Astrocyte (in vitro differentiated cells and primary cell): Measurements from ENCODE around the gene MIA2. TPM values are rescaled to one million over a fixed set of nuclear protein-coding genes. Genes with fewer than 3 reads are reported as not detected.
"Not testable (repeated sequence)": the region's sequence is repeated elsewhere in the genome, so short reads cannot be mapped to it uniquely, and the experiment has no call there.

Source experiments
- DNase-seq: peaks from one replicate; pipeline ENCODE4 v3.0.0-alpha.2; 2010; ENCODE audit warnings: low read depth
- FAIRE-seq: peaks from 2 replicates; lab custom pipeline; 2011; peaks lifted over from hg19 to GRCh38; lab: Jason Lieb, UNC
- H2AFZ ChIP-seq: 2 replicates; pipeline ENCODE4 v1.6.0; 2012; ENCODE audit warnings: low read depth, low read length, inconsistent platforms
- H3K27ac ChIP-seq: 2 replicates; pipeline ENCODE4 v1.5.1; 2011; ENCODE audit warnings: low read depth, low read length, inconsistent platforms
- H3K27me3 ChIP-seq: 2 replicates; pipeline ENCODE4 v1.6.0; 2011; ENCODE audit warnings: low read length, inconsistent platforms; ENCODE audit not compliant: insufficient read depth
- H3K36me3 ChIP-seq: 2 replicates; pipeline ENCODE4 v1.5.1; 2011; ENCODE audit warnings: low read length, inconsistent platforms; ENCODE audit not compliant: insufficient read depth
- H3K4me1 ChIP-seq: 2 replicates; pipeline ENCODE4 v1.5.1; 2011; ENCODE audit warnings: low read length, inconsistent platforms; ENCODE audit not compliant: insufficient read depth
- H3K4me2 ChIP-seq: 2 replicates; pipeline ENCODE4 v1.6.0; 2012; ENCODE audit warnings: low read length, inconsistent platforms
- H3K4me3 ChIP-seq: 2 replicates; pipeline ENCODE4 v1.5.1; 2011; ENCODE audit warnings: low read depth, mild to moderate bottlenecking, low read length, inconsistent platforms; ENCODE audit not compliant: insufficient read depth
- H3K79me2 ChIP-seq: 2 replicates; pipeline ENCODE4 v1.6.0; 2012; ENCODE audit warnings: mild to moderate bottlenecking, low read length, inconsistent platforms; ENCODE audit not compliant: insufficient read depth
- H3K9ac ChIP-seq: 2 replicates; pipeline ENCODE4 v1.6.0; 2012; ENCODE audit warnings: mild to moderate bottlenecking, low read length, inconsistent platforms
- H3K9me3 ChIP-seq: 2 replicates; pipeline ENCODE4 v1.5.1; 2012; ENCODE audit warnings: low read depth, mild to moderate bottlenecking, low read length, inconsistent platforms; ENCODE audit not compliant: insufficient read depth
- H4K20me1 ChIP-seq: 2 replicates; pipeline ENCODE4 v1.6.0; 2012; ENCODE audit warnings: low read length, inconsistent platforms; ENCODE audit not compliant: insufficient read depth
- H3K27ac Mint-ChIP-seq: one replicate; pipeline ENCODE4 v1.8.0; 2021; ENCODE audit warnings: mild to moderate bottlenecking, mixed read lengths; ENCODE audit not compliant: unreplicated experiment
- H3K27me3 Mint-ChIP-seq: one replicate; pipeline ENCODE4 v1.8.0; 2021; ENCODE audit warnings: low read depth, mixed read lengths; ENCODE audit not compliant: unreplicated experiment
- H3K36me3 Mint-ChIP-seq: one replicate; pipeline ENCODE4 v1.8.0; 2021; ENCODE audit warnings: low read depth, mixed read lengths; ENCODE audit not compliant: unreplicated experiment
- H3K4me1 Mint-ChIP-seq: one replicate; pipeline ENCODE4 v1.8.0; 2021; ENCODE audit warnings: low read depth, mixed read lengths; ENCODE audit not compliant: unreplicated experiment
- H3K4me3 Mint-ChIP-seq: one replicate; pipeline ENCODE4 v1.8.0; 2021; ENCODE audit warnings: mild to moderate bottlenecking, moderate library complexity, mixed read lengths; ENCODE audit not compliant: unreplicated experiment
- H3K9me3 Mint-ChIP-seq: one replicate; pipeline ENCODE4 v1.8.0; 2021; ENCODE audit warnings: mild to moderate bottlenecking, mixed read lengths; ENCODE audit not compliant: unreplicated experiment
- CTCF ChIP-seq: IDR thresholded peaks from 2 replicates; pipeline ENCODE4 v1.5.1; 2011; ENCODE audit warnings: low read depth, mild to moderate bottlenecking, inconsistent platforms, low read length, moderate library complexity; ENCODE audit not compliant: insufficient read depth
- total RNA-seq: library from RNA; stranded (reverse); gene quantifications from 2 replicates; pipeline ENCODE4 v1.2.1, GENCODE V29; 2021

MIA2 gene
- total RNA-seq, 1 donor from 2014 or later = 18.2 TPM

- Histone ChIP-seq H3K4me2 (no peak overlapping the region), H3K27me3 (no peaks in the 10 kb centered on the region), H3K79me2 (no peaks in the 10 kb centered on the region), H3K36me3 (no peaks in the 10 kb centered on the region), H3K9ac (no peak overlapping the region), H4K20me1 (no peaks in the 10 kb centered on the region), H3K4me1 (no peaks in the 10 kb centered on the region), H2AFZ (no peak overlapping the region), H3K9me3 (no peaks in the 10 kb centered on the region), H3K27ac (no peak overlapping the region), H3K4me3 (no peak overlapping the region)
- Mint-ChIP-seq H3K9me3 (peaks cover 3% of the 10 kb centered on the region), H3K27me3 (peaks cover 3% of the 10 kb centered on the region), H3K27ac (no peak overlapping the region), H3K36me3 (no peaks in the 10 kb centered on the region), H3K4me3 (no peak overlapping the region), H3K4me1 (no peaks in the 10 kb centered on the region)
- no peak for FAIRE-seq
- no peak for DNase-seq
- no peak for TF ChIP-seq CTCF
Observed at GRCh38 chr14:39258782-39259545, 25.2 kb downstream of the MIA2 start.

DNA sequence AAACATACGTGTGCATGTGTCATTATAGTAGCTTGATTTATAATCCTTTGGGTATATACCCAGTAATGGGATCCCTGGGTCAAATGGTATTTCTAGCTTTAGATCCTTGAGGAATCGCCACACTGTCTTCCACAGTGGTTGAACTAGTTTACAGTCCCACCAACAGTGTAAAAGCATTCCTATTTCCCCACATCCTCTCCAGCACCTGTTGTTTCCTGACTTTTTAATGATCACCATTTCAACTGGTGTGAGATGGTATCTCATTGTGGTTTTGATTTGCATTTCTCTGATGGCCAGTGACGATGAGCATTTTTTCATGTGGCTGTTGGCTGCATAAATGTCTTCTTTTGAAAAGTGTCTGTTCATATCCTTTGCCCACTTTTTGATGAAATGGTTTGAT, 26.4 kb downstream of the MIA2 start:
- H3K36me3 Mint-ChIP-seq, FAIRE-seq, H3K27me3 Mint-ChIP-seq, H3K9me3 Mint-ChIP-seq, H3K4me3 ChIP-seq, H3K27ac Mint-ChIP-seq, H3K4me2 ChIP-seq, H3K79me2 ChIP-seq, H3K4me1 ChIP-seq, H3K9me3 ChIP-seq, H3K36me3 ChIP-seq, H2AFZ ChIP-seq, H3K9ac ChIP-seq, H4K20me1 ChIP-seq, H3K4me3 Mint-ChIP-seq, H3K4me1 Mint-ChIP-seq, H3K27ac ChIP-seq, H3K27me3 ChIP-seq, DNase-seq: not testable (repeated sequence)

DNA sequence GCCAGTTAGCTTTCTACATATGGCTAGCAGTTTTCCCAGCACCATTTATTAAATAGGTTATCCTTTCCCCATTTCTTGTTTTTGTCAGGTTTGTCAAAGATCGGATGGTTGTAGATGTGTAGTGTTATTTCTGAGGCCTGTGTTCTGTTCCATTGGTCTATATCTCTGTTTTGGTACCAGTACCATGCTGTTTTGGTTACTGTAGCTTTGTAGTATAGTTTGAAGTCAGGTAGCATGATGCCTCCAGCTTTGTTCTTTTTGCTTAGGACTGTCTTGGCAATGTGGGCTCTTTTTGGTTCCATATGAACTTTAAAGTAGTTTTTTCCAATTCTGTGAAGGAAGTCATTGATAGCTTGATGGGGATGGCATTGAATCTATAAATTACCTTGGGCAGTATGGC, 28.5 kb downstream of the MIA2 start:
- H3K79me2 ChIP-seq, H3K4me3 ChIP-seq, H3K36me3 Mint-ChIP-seq, H3K9me3 Mint-ChIP-seq, H2AFZ ChIP-seq, H3K9ac ChIP-seq, H3K27me3 ChIP-seq, H3K27me3 Mint-ChIP-seq, FAIRE-seq, H3K27ac Mint-ChIP-seq, H4K20me1 ChIP-seq, H3K27ac ChIP-seq, H3K36me3 ChIP-seq, DNase-seq, H3K9me3 ChIP-seq, H3K4me1 ChIP-seq, H3K4me1 Mint-ChIP-seq, H3K4me3 Mint-ChIP-seq, H3K4me2 ChIP-seq: not testable (repeated sequence)
